ENCODE data around the gene BTN3A1.

DNA sequence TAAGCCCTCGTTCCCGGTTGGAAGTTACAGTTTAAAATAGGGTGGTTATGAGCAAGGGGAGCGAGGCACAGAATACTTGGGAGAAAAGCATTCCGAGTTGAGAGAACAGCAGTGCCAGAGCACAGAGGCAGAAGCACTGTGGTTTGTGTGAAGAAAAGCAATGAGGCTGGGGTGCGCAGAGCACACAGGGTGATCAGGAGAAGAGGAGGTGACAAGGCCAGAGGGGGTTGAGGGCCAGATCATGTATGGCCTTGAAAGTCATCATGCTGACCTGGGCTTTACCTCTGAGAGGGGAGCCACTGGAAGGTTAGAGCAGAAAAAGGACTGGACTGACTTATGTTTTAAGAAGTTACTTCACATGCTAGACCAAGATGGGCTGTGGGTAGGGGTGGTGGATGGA, 40.5 kb upstream of the BTN3A1 start:
- TF ChIP-seq CTCF (IDR thresholded peaks at IDR 0.05; ENCODE audit: poor library complexity, severe bottlenecking) = no peak
- TF ChIP-seq POLR2AphosphoS5 (IDR thresholded peaks at IDR 0.05) = no peak
- no peak for TF ChIP-seq EP300 (conservative IDR thresholded peaks at IDR 0.05; ENCODE audit: poor library complexity, severe bottlenecking)

Measured in neural cell (in vitro differentiated cells).